ENCODE results near the gene MRAS. TPM values are rescaled to one million over a fixed set of nuclear protein-coding genes. Genes with fewer than 3 reads are reported as not detected.

MRAS gene
- total and polyA plus RNA-seq, 2 experiments from 2014 or later = 16.5 to 17.9 TPM

- WGBS (ENCODE audit: low lambda C conversion rate, missing lambda C conversion rate) = 66% methylated on average over 9 of the region's 10 CpGs
- Histone ChIP-seq H3K79me2 (no peaks in the 10 kb centered on the region), H2AFZ (no peak overlapping the region), H3K36me3 (replicated peaks; ENCODE audit: insufficient read depth, low read depth) (no peaks in the 10 kb centered on the region), H3K27me3 (no peaks in the 10 kb centered on the region), H3K9me2 (replicated peaks; ENCODE audit: insufficient read depth) (no peaks in the 10 kb centered on the region), H3K4me1 (ENCODE audit: insufficient read depth) (no peaks in the 10 kb centered on the region), H3K4me2 (no peak overlapping the region), H4K20me1 (ENCODE audit: insufficient read depth, poor library complexity, severe bottlenecking) (no peaks in the 10 kb centered on the region), H3K27ac (no peak overlapping the region), H3K4me3 (no peak overlapping the region), H3K9me3 (ENCODE audit: low read depth) (no peaks in the 10 kb centered on the region)
- no peak for TF ChIP-seq EZH2 (IDR thresholded peaks at IDR 0.05; ENCODE audit: borderline replicate concordance)
- no peak for TF ChIP-seq CTCF (IDR thresholded peaks at IDR 0.05; ENCODE audit: poor library complexity)
- TF ChIP-seq EZH2phosphoT487 (IDR thresholded peaks at IDR 0.05; ENCODE audit: low read depth, severe bottlenecking, unreplicated experiment) = no peak
- no peak for DNase-seq (ENCODE audit: low spot score)
Measured at GRCh38 chr3:138399766-138400165, 51.4 kb downstream of the MRAS start.

GRCh38 chr3:138400651-138401070 lies 52.3 kb downstream of the MRAS start:
- H3K79me2 ChIP-seq = no peaks in the 10 kb centered on the region

GRCh38 chr3:138401834-138402233 lies 53.5 kb downstream of the MRAS start:
- Histone ChIP-seq H3K27me3 (no peaks in the 10 kb centered on the region), H3K79me2 (no peaks in the 10 kb centered on the region), H4K20me1 (ENCODE audit: insufficient read depth, poor library complexity, severe bottlenecking) (no peaks in the 10 kb centered on the region), H3K4me2 (no peak overlapping the region), H3K9me2 (replicated peaks; ENCODE audit: insufficient read depth) (no peaks in the 10 kb centered on the region), H3K27ac (no peak overlapping the region), H3K36me3 (replicated peaks; ENCODE audit: insufficient read depth, low read depth) (no peaks in the 10 kb centered on the region), H3K4me1 (ENCODE audit: insufficient read depth) (no peaks in the 10 kb centered on the region), H2AFZ (no peak overlapping the region), H3K4me3 (no peak overlapping the region), H3K9me3 (ENCODE audit: low read depth) (no peaks in the 10 kb centered on the region)
- WGBS (ENCODE audit: low lambda C conversion rate, missing lambda C conversion rate) = 88% methylated on average over 7 of the region's 7 CpGs
- no peak for DNase-seq (ENCODE audit: low spot score)
- TF ChIP-seq EZH2phosphoT487 (IDR thresholded peaks at IDR 0.05; ENCODE audit: low read depth, severe bottlenecking, unreplicated experiment) = no peak
- no peak for TF ChIP-seq EZH2 (IDR thresholded peaks at IDR 0.05; ENCODE audit: borderline replicate concordance)
- no peak for TF ChIP-seq CTCF (IDR thresholded peaks at IDR 0.05; ENCODE audit: poor library complexity)

More at GRCh38 chr3:138400651-138401070, 52.3 kb downstream of the MRAS start:
- Histone ChIP-seq H3K36me3 (replicated peaks; ENCODE audit: insufficient read depth, low read depth) (no peaks in the 10 kb centered on the region), H3K27me3 (no peaks in the 10 kb centered on the region), H3K4me2 (no peak overlapping the region), H4K20me1 (ENCODE audit: insufficient read depth, poor library complexity, severe bottlenecking) (no peaks in the 10 kb centered on the region), H2AFZ (no peak overlapping the region), H3K4me1 (ENCODE audit: insufficient read depth) (no peaks in the 10 kb centered on the region), H3K4me3 (no peak overlapping the region), H3K9me2 (replicated peaks; ENCODE audit: insufficient read depth) (no peaks in the 10 kb centered on the region), H3K9me3 (ENCODE audit: low read depth) (no peaks in the 10 kb centered on the region), H3K27ac (no peak overlapping the region)
- WGBS (ENCODE audit: low lambda C conversion rate, missing lambda C conversion rate) = 78% methylated on average over 2 of the region's 2 CpGs
- TF ChIP-seq EZH2phosphoT487 (IDR thresholded peaks at IDR 0.05; ENCODE audit: low read depth, severe bottlenecking, unreplicated experiment) (no peak), CTCF (IDR thresholded peaks at IDR 0.05; ENCODE audit: poor library complexity) (no peak), EZH2 (IDR thresholded peaks at IDR 0.05; ENCODE audit: borderline replicate concordance) (no peak)
- DNase-seq (ENCODE audit: low spot score) = no peak

- Histone ChIP-seq H2AFZ (no peak overlapping the region), H3K4me2 (no peak overlapping the region), H3K36me3 (replicated peaks; ENCODE audit: insufficient read depth, low read depth) (no peaks in the 10 kb centered on the region), H3K27me3 (no peaks in the 10 kb centered on the region), H3K4me3 (no peak overlapping the region), H3K27ac (no peak overlapping the region), H3K4me1 (ENCODE audit: insufficient read depth) (no peaks in the 10 kb centered on the region), H4K20me1 (ENCODE audit: insufficient read depth, poor library complexity, severe bottlenecking) (no peaks in the 10 kb centered on the region), H3K79me2 (no peaks in the 10 kb centered on the region), H3K9me3 (ENCODE audit: low read depth) (no peaks in the 10 kb centered on the region), H3K9me2 (replicated peaks; ENCODE audit: insufficient read depth) (no peaks in the 10 kb centered on the region)
- TF ChIP-seq EZH2phosphoT487 (IDR thresholded peaks at IDR 0.05; ENCODE audit: low read depth, severe bottlenecking, unreplicated experiment) (no peak), EZH2 (IDR thresholded peaks at IDR 0.05; ENCODE audit: borderline replicate concordance) (no peak), CTCF (IDR thresholded peaks at IDR 0.05; ENCODE audit: poor library complexity) (no peak)
- 99% methylated on average over 6 of the region's 6 CpGs for WGBS (ENCODE audit: low lambda C conversion rate, missing lambda C conversion rate)
- DNase-seq (ENCODE audit: low spot score) = no peak
Measured at GRCh38 chr3:138404121-138404520, 55.7 kb downstream of the MRAS start.
